T-helper 9 cell (primary cell): Measurements from ENCODE around the gene TP53RK.

ENCODE experiments used
- DNase-seq: peaks from one replicate; pipeline ENCODE4 v3.0.0-alpha.2; 2020

The TP53RK gene

GRCh38 chr20:46706242-46706641 lies 17.0 kb upstream of the TP53RK start:
- no peak for DNase-seq

DNA sequence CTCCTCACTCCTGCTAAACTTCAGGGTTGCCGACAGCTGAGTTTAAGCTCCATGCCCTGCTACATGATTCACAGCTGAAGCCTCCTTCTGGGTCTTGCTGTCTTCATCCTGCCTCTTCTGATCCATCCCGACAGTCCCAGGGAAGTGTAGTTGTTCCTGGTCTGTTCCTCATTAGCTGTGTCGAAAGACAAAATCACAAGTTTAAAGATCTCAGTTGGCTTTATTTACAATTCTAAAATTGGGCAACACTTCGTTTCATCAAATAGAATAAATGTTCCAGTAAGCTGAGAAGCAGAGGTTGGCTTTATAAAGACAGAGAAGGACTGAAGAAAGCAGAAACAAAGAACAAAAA lies 16.1 kb upstream of the TP53RK start:
- no peak for DNase-seq

DNA sequence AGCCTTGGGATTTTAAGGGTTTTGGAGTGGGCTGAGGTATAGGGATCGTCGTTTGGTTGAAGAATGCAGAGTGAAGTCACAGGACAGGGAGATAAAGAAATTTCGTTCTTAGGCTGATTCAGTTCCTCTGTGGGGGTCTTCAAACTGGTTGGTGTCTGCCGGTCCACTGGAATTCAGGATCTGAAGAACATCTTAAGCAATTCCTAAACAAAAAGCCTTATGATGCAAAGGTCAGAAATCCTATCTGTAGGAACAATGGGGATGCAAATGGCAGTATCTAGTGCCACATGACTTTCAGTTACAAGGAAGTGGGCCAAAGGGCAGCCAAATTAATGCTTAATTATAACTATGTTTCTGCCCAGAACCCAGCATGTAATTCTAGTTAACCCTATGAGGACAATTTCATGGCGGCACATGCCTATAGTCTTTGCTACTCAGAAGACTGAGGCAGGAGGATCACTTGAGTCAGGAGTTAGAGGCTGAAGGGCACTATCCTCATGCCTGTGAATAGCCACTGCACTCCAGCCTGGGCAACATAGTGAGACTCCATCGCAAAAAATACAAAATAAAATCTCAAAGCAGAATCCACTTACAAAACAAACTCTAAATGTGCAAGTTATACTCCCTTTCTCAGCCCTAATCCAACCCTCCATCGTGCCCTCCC lies 15.6 kb upstream of the TP53RK start:
- no peak for DNase-seq

- no peak for DNase-seq
Measured at GRCh38 chr20:46703435-46703834, 14.2 kb upstream of the TP53RK start.

DNA sequence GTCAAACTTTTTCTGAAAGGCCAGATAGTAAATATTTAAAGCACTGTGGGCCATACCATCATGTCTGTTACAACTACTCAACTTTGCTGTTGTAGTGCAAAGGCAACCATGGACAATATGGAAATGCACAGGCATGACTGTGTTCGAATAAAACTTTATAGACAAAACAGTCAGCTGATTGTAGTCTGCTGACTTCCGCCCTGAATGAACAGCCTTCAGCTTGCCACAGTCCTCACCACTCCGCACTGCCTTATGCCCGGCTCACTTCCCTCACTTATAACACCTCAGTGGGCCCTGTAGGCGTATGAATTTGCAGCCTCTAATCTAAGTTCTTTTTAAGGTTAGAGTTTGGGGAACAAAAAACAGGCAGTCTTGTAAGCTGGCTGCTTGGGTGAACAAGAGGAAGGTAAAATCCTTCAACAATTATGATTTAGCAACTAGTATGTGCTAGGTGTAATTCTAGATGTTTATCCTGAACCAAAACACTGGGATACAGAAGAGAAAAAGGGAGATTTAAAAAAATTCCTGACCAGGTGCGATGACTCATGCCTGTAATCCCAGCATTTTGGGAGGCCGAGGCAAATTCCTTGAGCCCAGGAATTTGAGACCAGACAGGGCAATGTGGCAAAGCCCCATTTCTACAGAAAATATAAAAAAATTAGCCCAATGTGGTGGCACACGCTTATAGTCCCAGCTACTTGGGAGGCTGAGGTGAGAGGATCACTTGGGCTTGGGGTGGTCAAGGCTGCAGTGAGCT lies 13.4 kb upstream of the TP53RK start:
- no peak for DNase-seq

DNA sequence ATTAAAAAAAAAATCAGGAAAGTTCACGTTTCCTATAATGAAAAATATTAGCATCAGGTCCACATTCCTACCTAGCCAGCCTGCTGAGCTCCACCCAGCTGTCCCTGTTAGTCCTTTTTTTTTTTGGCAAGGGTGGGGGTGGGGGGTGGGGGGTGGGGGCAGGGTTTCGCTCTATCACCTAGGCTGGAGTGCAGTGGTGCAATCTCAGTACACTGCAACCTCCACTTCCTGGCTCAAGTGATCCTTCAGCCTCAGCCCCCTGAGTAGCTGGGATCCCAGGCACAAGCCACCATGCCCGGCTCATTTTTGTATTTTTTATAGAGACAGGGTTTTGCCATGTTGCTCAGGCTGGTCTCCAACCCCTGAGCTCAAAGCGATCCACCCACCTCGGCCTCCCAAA lies 12.7 kb upstream of the TP53RK start:
- no peak for DNase-seq

DNA sequence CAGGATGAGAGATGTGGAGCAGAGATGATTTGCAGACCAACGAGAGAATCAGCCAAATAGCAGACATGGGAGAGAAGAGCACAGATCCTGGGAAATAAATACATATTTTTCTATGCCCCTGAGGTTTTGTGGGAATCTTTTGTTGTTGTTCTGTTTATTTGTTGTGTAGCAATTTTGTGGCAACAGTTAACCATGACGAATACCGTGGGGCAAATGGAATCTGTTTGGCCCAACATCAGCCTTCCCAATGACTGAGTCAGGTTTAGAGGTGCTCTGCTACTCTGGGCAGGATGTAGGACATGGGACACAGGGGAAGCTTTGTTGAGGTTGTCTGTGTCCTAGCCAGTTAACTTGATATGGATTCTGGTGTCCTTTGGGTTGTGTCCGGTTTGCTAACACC lies 12.3 kb upstream of the TP53RK start:
- DNase-seq, result no peak

DNA sequence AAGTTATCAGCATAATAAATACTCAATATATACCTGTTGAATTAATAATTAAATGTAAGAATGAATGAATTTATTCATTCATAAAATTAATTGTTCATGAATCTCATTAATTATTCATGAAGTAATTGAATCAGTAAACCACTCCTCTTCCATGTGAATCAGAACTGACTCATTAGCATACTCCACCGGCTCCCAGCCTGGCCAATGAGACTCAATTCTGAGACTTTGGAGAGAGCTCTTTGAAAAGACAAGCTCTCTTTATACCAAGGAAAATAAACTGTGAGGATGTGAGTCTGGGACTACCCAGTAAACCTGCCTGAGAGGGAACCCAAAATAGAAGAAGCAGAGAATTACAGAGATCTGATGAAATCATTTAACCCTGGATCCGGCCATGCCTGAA lies 11.8 kb upstream of the TP53RK start:
- no peak for DNase-seq

GRCh38 chr20:46700481-46700880 lies 11.2 kb upstream of the TP53RK start:
- no peak for DNase-seq

DNA sequence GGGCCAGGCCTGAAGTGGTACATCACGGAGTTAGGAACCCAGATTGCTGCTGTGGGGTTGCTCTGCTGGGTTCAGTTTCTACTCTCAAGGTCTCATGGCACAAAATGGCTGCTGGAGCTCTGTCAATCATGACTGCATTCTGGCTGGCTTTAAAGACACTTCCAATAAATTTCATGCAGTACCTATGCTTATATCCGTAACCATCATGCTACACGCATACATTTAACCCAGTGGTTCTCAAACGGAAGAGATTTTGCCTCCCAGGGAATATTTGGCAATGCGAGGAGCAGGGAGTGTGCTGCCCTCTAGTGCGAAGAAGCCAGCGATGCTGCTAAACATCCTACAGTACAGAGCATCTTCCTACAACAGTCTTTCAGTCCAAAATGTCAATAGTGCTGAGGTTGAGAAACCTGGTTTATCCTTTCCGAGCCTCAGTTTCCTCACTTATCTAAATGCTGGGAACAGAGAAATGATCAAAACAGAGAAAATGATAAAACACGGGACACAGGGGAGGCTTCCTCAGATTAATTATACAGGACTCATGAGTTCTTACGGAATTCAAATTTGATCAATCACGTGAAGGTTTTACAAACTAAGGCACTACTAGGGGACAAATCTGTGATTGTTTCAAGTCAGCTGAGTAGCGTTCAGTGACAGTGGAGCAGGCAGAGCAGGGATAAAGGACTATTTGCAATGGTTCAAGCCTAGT lies 10.6 kb upstream of the TP53RK start:
- no peak for DNase-seq

GRCh38 chr20:46698788-46699187 lies 9.5 kb upstream of the TP53RK start:
- no peak for DNase-seq

DNA sequence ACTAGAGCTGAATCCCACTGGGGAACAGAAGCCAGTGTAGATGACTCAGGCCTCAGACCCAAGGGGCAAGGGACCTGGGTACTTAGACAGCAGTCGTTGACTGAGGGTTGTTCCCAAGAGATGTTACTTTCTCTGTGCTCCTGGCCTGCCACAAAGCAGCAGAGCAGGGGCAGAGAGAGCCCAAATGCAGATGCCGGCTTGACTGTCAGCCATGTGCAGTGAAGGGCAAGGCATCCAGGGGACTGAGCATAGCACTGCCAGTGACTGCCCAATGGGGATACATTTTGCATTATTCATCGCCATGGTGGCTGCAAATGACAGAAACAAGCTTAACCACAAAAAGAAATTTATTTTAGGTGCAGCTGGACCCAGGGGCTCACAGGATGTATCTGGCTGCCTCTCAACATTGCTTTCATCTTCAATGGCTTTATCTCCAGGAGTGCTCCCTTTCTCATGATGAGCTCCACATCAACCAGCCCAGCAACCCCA lies 7.6 kb upstream of the TP53RK start:
- DNase-seq, result no peak

GRCh38 chr20:46695892-46696291 lies 6.6 kb upstream of the TP53RK start:
- DNase-seq, result no peak

- no peak for DNase-seq
Measured at GRCh38 chr20:46694484-46694883, 5.2 kb upstream of the TP53RK start.

DNA sequence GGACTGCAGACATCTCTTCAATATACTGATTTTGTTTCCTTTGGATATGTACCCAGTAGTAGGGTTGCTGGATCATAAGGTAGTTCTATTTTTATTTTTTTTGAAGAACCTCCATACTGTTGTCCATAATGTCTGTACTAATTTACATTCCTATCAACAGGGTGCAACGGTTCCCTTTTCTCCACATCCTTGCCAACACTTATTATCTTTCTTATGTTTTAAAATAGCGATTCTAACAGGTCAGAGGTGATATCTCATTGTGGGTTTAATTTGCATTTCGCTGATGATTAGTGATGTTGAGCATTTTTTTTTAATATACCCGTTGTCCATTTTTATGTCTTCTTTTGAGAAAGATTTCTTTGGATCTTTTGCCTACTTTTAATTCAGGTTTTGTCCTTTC lies 2.0 kb upstream of the TP53RK start:
- DNase-seq, result no peak

- DNase-seq, result no peak
Measured at GRCh38 chr20:46690219-46691106, 1.2 kb upstream of the TP53RK start.

DNA sequence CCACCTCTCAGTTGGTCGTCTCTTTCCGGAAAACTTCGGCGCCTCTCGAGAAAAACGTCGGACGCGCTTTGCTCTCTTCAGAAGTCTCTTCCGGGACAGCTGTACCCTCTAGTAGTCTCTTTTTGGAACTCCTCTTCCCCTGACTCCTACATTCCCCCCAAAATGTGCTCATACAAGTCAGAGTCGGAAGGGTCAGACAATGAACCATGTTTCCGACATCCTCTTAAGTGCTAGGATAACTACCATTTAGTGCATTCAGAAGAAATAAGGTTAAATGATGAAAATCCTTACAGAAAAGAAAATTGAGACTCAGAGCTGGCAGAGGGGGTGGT lies 476 bp upstream of the TP53RK start:
- DNase-seq, result no peak

GRCh38 chr20:46688151-46689081 lies 828 bp downstream of the TP53RK start:
- no peak for DNase-seq

- DNase-seq, result no peak
Measured at GRCh38 chr20:46683939-46684750, 5.1 kb downstream of the TP53RK start.

DNA sequence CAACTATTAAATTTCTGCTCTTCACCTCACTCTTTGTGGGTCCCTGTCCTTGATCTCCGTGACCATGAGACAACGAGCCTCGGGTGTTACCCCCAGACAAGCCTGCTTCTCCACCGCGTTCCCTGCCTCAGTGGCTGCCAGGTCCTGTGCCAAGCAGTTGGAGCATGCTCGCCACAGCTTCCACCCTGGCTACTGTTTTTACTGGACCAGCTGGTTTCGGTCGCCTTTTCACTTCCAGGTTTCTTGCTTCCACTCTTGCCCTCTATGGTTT lies 5.6 kb downstream of the TP53RK start:
- no peak for DNase-seq

GRCh38 chr20:46683011-46683667 lies 6.1 kb downstream of the TP53RK start:
- DNase-seq, result no peak
